HEK293 (cell line): Measurements from ENCODE around the gene CNTN4.

Source experiments
- CTCF ChIA-PET: fragments of 350-600 bp; formaldehyde crosslinking; extraction: SDS; loops from one replicate; lab custom pipeline; 2021; ENCODE audit warnings: antibody characterized with exemption; lab: Yijun Ruan, JAX
- POLR2A ChIA-PET: fragments of 300-600 bp; formaldehyde crosslinking; extraction: SDS; loops from one replicate; lab custom pipeline; 2020; ENCODE audit warnings: antibody characterized with exemption, inconsistent platforms; lab: Yijun Ruan, JAX
- H3K27ac ChIP-seq: fragments of 200-500 bp; sonication (Bioruptor generic); 2 replicates; pipeline ENCODE4 v1.5.1; 2014; ENCODE audit warnings: low read depth, low read length, control low read depth, inconsistent platforms; ENCODE audit errors: extremely low read depth
- H3K36me3 ChIP-seq, 2 experiments: fragments of 200-500 bp in 1 of 2; sonication (Bioruptor generic) in 1 of 2; 1 replicate in 1 of 2; 2 replicates in 1 of 2; pipeline ENCODE4 v1.5.1; 2014 to 2017; ENCODE audit warnings: inconsistent platforms in 2 of 2, low read length in 2 of 2; ENCODE audit not compliant: control insufficient read depth in 2 of 2, insufficient read depth in 1 of 2
- H3K4me1 ChIP-seq: fragments of 200-500 bp; sonication (Bioruptor generic); 2 replicates; pipeline ENCODE4 v1.5.1; 2014; ENCODE audit warnings: mild to moderate bottlenecking, low read length, inconsistent platforms; ENCODE audit not compliant: control insufficient read depth, insufficient read depth
- H3K4me3 ChIP-seq: 2 replicates; pipeline ENCODE4 v1.5.1; 2011; ENCODE audit warnings: low read depth, mild to moderate bottlenecking, control low read depth, low read length, moderate library complexity
- H3K9me3 ChIP-seq: fragments of 200-500 bp; sonication (Bioruptor generic); 2 replicates; pipeline ENCODE4 v1.5.1; 2014; ENCODE audit warnings: low read depth, low read length, inconsistent platforms; ENCODE audit not compliant: control insufficient read depth, insufficient read depth
- ATF2 ChIP-seq: fragments of 450-650 bp; formaldehyde crosslinking; IDR thresholded peaks from 2 replicates; pipeline ENCODE4 v1.5.1; 2016; ENCODE audit warnings: missing biosample characterization, missing genetic modification characterization, low read depth
- BCL6B ChIP-seq: fragments of 450-650 bp; formaldehyde crosslinking; IDR thresholded peaks from 2 replicates; pipeline ENCODE4 v1.5.1; 2017; ENCODE audit warnings: missing biosample characterization, missing genetic modification characterization
- GLIS2 ChIP-seq: fragments of 450-650 bp; formaldehyde crosslinking; IDR thresholded peaks from 2 replicates; pipeline ENCODE4 v1.5.1; 2016; ENCODE audit warnings: missing biosample characterization, missing genetic modification characterization
- HIC1 ChIP-seq: fragments of 450-650 bp; formaldehyde crosslinking; IDR thresholded peaks from 2 replicates; pipeline ENCODE4 v1.5.1; 2016; ENCODE audit warnings: missing biosample characterization, missing genetic modification characterization
- KLF1 ChIP-seq: fragments of 450-650 bp; formaldehyde crosslinking; IDR thresholded peaks from 2 replicates; pipeline ENCODE4 v1.5.1; 2016; ENCODE audit warnings: missing biosample characterization, missing genetic modification characterization
- OSR2 ChIP-seq: fragments of 450-650 bp; formaldehyde crosslinking; IDR thresholded peaks from 2 replicates; pipeline ENCODE4 v1.5.1; 2016; ENCODE audit warnings: missing biosample characterization, missing genetic modification characterization
- SALL2 ChIP-seq: fragments of 450-650 bp; formaldehyde crosslinking; IDR thresholded peaks from 2 replicates; pipeline ENCODE4 v1.5.0; 2017; ENCODE audit warnings: missing biosample characterization, mild to moderate bottlenecking, missing genetic modification characterization, borderline replicate concordance
- SP2 ChIP-seq: fragments of 450-650 bp; formaldehyde crosslinking; IDR thresholded peaks from 2 replicates; pipeline ENCODE4 v1.5.1; 2016; ENCODE audit warnings: missing biosample characterization, missing genetic modification characterization
- ZFHX2 ChIP-seq: fragments of 450-650 bp; formaldehyde crosslinking; conservative IDR thresholded peaks from 2 replicates; pipeline ENCODE4 v1.5.1; 2016; ENCODE audit warnings: missing biosample characterization, missing genetic modification characterization
- ZFP37 ChIP-seq: fragments of 450-650 bp; formaldehyde crosslinking; IDR thresholded peaks from 2 replicates; pipeline ENCODE4 v1.5.1; 2016; ENCODE audit warnings: missing biosample characterization, missing genetic modification characterization
- ZFP69B ChIP-seq: fragments of 450-650 bp; formaldehyde crosslinking; IDR thresholded peaks from 2 replicates; pipeline ENCODE4 v1.5.1; 2016; ENCODE audit warnings: missing biosample characterization, missing genetic modification characterization
- ZNF121 ChIP-seq: fragments of 450-650 bp; formaldehyde crosslinking; IDR thresholded peaks from 2 replicates; pipeline ENCODE4 v1.5.1; 2016; ENCODE audit warnings: missing biosample characterization, missing genetic modification characterization
- ZNF214 ChIP-seq: fragments of 450-650 bp; formaldehyde crosslinking; IDR thresholded peaks from 2 replicates; pipeline ENCODE4 v1.5.1; 2017; ENCODE audit warnings: missing biosample characterization, mild to moderate bottlenecking, missing genetic modification characterization, borderline replicate concordance
- ZNF23 ChIP-seq: fragments of 450-650 bp; formaldehyde crosslinking; IDR thresholded peaks from 2 replicates; pipeline ENCODE4 v1.5.1; 2016; ENCODE audit warnings: missing biosample characterization, missing genetic modification characterization, borderline replicate concordance
- ZNF302 ChIP-seq: fragments of 450-650 bp; formaldehyde crosslinking; IDR thresholded peaks from 2 replicates; pipeline ENCODE4 v1.5.1; 2016; ENCODE audit warnings: missing biosample characterization, missing genetic modification characterization, low read depth
- ZNF341 ChIP-seq: fragments of 450-650 bp; formaldehyde crosslinking; IDR thresholded peaks from 2 replicates; pipeline ENCODE4; 2016; ENCODE audit warnings: low read depth, missing biosample characterization, missing genetic modification characterization
- ZNF548 ChIP-seq: fragments of 450-650 bp; formaldehyde crosslinking; IDR thresholded peaks from 2 replicates; pipeline ENCODE4 v1.5.1; 2016; ENCODE audit warnings: missing biosample characterization, missing genetic modification characterization
- ZNF560 ChIP-seq: fragments of 450-650 bp; formaldehyde crosslinking; IDR thresholded peaks from 2 replicates; pipeline ENCODE4 v1.5.1; 2017; ENCODE audit warnings: missing biosample characterization, missing genetic modification characterization, borderline replicate concordance
- ZNF623 ChIP-seq: fragments of 450-650 bp; formaldehyde crosslinking; IDR thresholded peaks from 2 replicates; pipeline ENCODE4 v1.5.1; 2016; ENCODE audit warnings: missing biosample characterization, missing genetic modification characterization
- ZNF768 ChIP-seq: fragments of 450-650 bp; formaldehyde crosslinking; IDR thresholded peaks from 2 replicates; pipeline ENCODE4 v1.5.1; 2018; ENCODE audit warnings: missing biosample characterization, mild to moderate bottlenecking, missing genetic modification characterization
- ZNF776 ChIP-seq: fragments of 450-650 bp; formaldehyde crosslinking; IDR thresholded peaks from 2 replicates; pipeline ENCODE4 v1.5.0; 2017; ENCODE audit warnings: missing biosample characterization, missing genetic modification characterization, borderline replicate concordance

Gene CNTN4

DNA sequence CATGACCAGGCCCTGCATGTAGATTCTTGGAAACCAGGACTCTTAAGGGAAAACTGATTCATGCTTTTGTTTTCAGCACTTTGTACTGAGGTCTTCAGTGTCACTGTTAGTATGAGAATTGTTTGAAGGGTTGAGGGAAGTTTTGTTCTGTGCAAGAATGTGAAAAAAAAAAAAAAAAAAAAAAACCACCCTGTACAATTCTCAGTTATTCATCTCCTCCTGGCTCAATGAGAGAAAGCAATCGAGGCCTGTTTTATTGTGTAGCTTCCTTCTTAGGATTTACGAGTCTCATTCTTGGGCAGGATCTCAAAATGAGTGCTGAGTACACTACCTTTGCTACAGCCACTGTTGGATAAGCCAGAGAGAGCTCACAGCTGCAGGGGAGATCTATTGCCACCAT is 469.5 kb downstream of the CNTN4 start:
- no peak overlapping the region for H3K4me3 ChIP-seq
- no peak for TF ChIP-seq SALL2
- TF ChIP-seq SP2 (tag by site-specific recombination): no peak
- no peak for TF ChIP-seq OSR2 (tag by site-specific recombination)
- TF ChIP-seq ZNF548 (tag by site-specific recombination): no peak
- TF ChIP-seq, all 188 proteins: peak for 0
- ChIA-PET CTCF (interaction anchor here (0.6 kb wide), 1 partner anchor 137 kb away, joined by 3 read pairs; no protein-coding TSS in a partner anchor), POLR2A (no interaction called here)
- H3K36me3 ChIP-seq: no peaks in the 10 kb centered on the region
- H3K27ac ChIP-seq: no peak overlapping the region
- no peaks in the 10 kb centered on the region for H3K4me1 ChIP-seq
- H3K9me3 ChIP-seq: no peaks in the 10 kb centered on the region

DNA sequence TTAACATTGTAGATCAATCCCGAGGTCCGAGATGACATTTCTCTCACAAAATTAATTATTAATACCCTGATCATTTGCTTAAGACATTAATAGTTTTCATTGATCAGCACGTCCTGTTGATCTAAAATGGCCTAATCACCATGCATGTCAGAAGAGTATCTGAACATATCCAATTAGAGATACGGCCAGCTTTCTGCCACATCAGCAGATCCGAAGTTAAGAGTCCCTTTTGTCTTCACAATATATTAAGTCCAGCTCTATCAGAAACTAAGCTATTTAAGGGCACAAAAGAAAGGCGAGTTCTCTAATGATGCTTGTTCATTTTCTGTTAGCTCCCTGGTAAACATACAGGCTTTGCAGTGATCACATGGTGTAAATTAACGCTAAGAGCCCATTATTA is 470.3 kb downstream of the CNTN4 start:
- no peak for TF ChIP-seq KLF1
- no peak for TF ChIP-seq ZNF121
- no peak for TF ChIP-seq BCL6B (tag by site-specific recombination)
- TF ChIP-seq ZNF623 (tag by site-specific recombination): no peak
- TF ChIP-seq SALL2: no peak
- ChIA-PET POLR2A (no interaction called here), CTCF (no interaction called here)
- Histone ChIP-seq H3K4me3 (no peak overlapping the region), H3K4me1 (no peaks in the 10 kb centered on the region), H3K27ac (no peak overlapping the region), H3K36me3 (no peaks in the 10 kb centered on the region), H3K9me3 (no peaks in the 10 kb centered on the region)

- ChIA-PET POLR2A (no interaction called here), CTCF (no interaction called here)
- Histone ChIP-seq H3K4me3 (no peak overlapping the region), H3K27ac (no peak overlapping the region), H3K9me3 (no peaks in the 10 kb centered on the region), H3K4me1 (no peaks in the 10 kb centered on the region), H3K36me3 (no peaks in the 10 kb centered on the region)
- no peak for TF ChIP-seq ZFP37
These were observed 478.9 kb downstream of the CNTN4 start for GRCh38 chr3:2577571-2577970.

DNA sequence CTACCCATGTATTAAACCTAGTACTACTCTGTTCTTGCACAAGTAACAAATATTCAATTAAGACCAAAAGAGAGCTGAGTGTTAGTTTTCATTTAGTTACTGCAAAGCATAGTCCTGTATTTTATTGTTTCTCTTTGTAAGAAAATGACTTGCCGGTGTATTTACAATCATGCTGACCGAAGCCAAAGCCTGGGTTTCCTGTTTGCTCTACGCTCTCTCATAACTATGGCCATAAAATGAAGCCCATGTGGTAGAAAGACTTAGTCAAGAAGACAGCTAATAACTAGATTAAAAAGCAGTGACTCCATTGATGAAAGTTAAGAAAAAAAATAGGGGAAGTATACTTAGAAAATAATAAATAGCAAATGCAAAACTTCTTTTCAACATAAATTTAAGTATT is 479.9 kb downstream of the CNTN4 start:
- H3K4me3 ChIP-seq: no peak overlapping the region
- no peaks in the 10 kb centered on the region for H3K36me3 ChIP-seq
- no peak overlapping the region for H3K27ac ChIP-seq
- ChIA-PET CTCF (no interaction called here), POLR2A (no interaction called here)
- H3K9me3 ChIP-seq: no peaks in the 10 kb centered on the region
- H3K4me1 ChIP-seq: no peaks in the 10 kb centered on the region
- TF ChIP-seq HIC1 (tag by site-specific recombination): no peak
- no peak for TF ChIP-seq ZNF341 (tag by site-specific recombination)
- no peak for TF ChIP-seq ZNF23 (tag by site-specific recombination)
- TF ChIP-seq ZNF768: no peak
- TF ChIP-seq ZFHX2 (tag by site-specific recombination): no peak
- TF ChIP-seq ZNF560 (tag by site-specific recombination): no peak
- TF ChIP-seq ZNF214 (tag by site-specific recombination): no peak
- TF ChIP-seq ZNF548 (tag by site-specific recombination): no peak
- no peak for TF ChIP-seq GLIS2 (tag by site-specific recombination)
- no peak for TF ChIP-seq ATF2 (tag by site-specific recombination)
- no peak for TF ChIP-seq ZFP69B (tag by site-specific recombination)
- no peak for TF ChIP-seq ZNF302 (tag by site-specific recombination)
- TF ChIP-seq ZNF776: no peak
